Neural cell (in vitro differentiated cells): Measurements from ENCODE around the gene FARP1. TPM values are rescaled to one million over a fixed set of nuclear protein-coding genes. Genes with fewer than 3 reads are reported as not detected.

ENCODE experiments used
- H2AFZ ChIP-seq: fragments of 200-600, 300-800 bp; sonication (generic), shearing (Covaris generic); 2 replicates; pipeline ENCODE4 v1.6.0; 2014; ENCODE audit warnings: low read depth, mild to moderate bottlenecking, antibody characterized with exemption, low read length, moderate library complexity
- H3F3A ChIP-seq: fragments of 200-600 bp; shearing (Covaris generic); 2 replicates; pipeline ENCODE4 v1.6.1; 2016; ENCODE audit warnings: mild to moderate bottlenecking, moderate library complexity, mixed read lengths, antibody characterized with exemption, low read length; ENCODE audit not compliant: insufficient read depth, poor library complexity, severe bottlenecking
- H3K27ac ChIP-seq: fragments of 200-600, 300-800 bp; sonication (generic), shearing (Covaris generic); 2 replicates; pipeline ENCODE4 v1.5.1; 2014; ENCODE audit warnings: mild to moderate bottlenecking, low read length, moderate library complexity
- H3K27me3 ChIP-seq: fragments of 300-800, 200-600 bp; sonication (generic), shearing (Covaris generic); 2 replicates; pipeline ENCODE4 v1.6.0; 2014; ENCODE audit warnings: mild to moderate bottlenecking, low read depth, low read length, moderate library complexity; ENCODE audit not compliant: insufficient read depth
- H3K36me3 ChIP-seq: fragments of 300-800, 200-600 bp; sonication (generic), shearing (Covaris generic); 2 replicates; pipeline ENCODE4 v1.5.1; 2014; ENCODE audit warnings: mild to moderate bottlenecking, antibody characterized with exemption, low read length, moderate library complexity; ENCODE audit not compliant: insufficient read depth
- H3K4me2 ChIP-seq: fragments of 300-800, 200-600 bp; sonication (generic), shearing (Covaris generic); 2 replicates; pipeline ENCODE4 v1.6.0; 2014; ENCODE audit warnings: mild to moderate bottlenecking, low read length
- H3K4me3 ChIP-seq: fragments of 300-800, 200-600 bp; sonication (generic), shearing (Covaris generic); 2 replicates; pipeline ENCODE4 v1.5.1; 2014; ENCODE audit warnings: mild to moderate bottlenecking, low read length, moderate library complexity
- H3K79me2 ChIP-seq: fragments of 200-600 bp; shearing (Covaris generic); replicated peaks from 2 replicates; pipeline ENCODE4 v1.6.0; 2014; ENCODE audit warnings: mild to moderate bottlenecking, low read length, moderate library complexity; ENCODE audit not compliant: insufficient read depth
- H3K9ac ChIP-seq: fragments of 300-800, 200-600 bp; sonication (generic), shearing (Covaris generic); 2 replicates; pipeline ENCODE4 v1.6.1; 2016; ENCODE audit warnings: mild to moderate bottlenecking, low read length, mixed read lengths
- H3K9me2 ChIP-seq: fragments of 200-600 bp; shearing (Covaris generic); 2 replicates; pipeline ENCODE4 v1.6.1; 2016; ENCODE audit warnings: mild to moderate bottlenecking, low read length, mixed read lengths; ENCODE audit not compliant: insufficient read depth
- H3K9me3 ChIP-seq: fragments of 200-600, 300-800 bp; sonication (generic), shearing (Covaris generic); 2 replicates; pipeline ENCODE4 v1.6.1; 2016; ENCODE audit warnings: mild to moderate bottlenecking, mixed run types, low read length, moderate library complexity, mixed read lengths
- H4K20me1 ChIP-seq: fragments of 200-600 bp; shearing (Covaris generic); 2 replicates; pipeline ENCODE4 v1.6.1; 2016; ENCODE audit warnings: mild to moderate bottlenecking, mixed run types; ENCODE audit not compliant: insufficient read depth
- CTCF ChIP-seq: fragments of 450-650 bp; IDR thresholded peaks from 2 replicates; pipeline ENCODE4 v1.5.1; 2014; ENCODE audit warnings: antibody characterized with exemption, mild to moderate bottlenecking, moderate library complexity; ENCODE audit not compliant: poor library complexity, severe bottlenecking
- EP300 ChIP-seq: fragments of 450-650 bp; conservative IDR thresholded peaks from 2 replicates; pipeline ENCODE4 v1.6.1; 2014; ENCODE audit warnings: antibody characterized with exemption, mild to moderate bottlenecking, moderate library complexity; ENCODE audit not compliant: poor library complexity, severe bottlenecking
- EZH2 ChIP-seq: fragments of 200-600, 300-800 bp; shearing (Covaris generic), sonication (generic); IDR thresholded peaks from 2 replicates; pipeline ENCODE4 v1.6.1; 2014; ENCODE audit warnings: antibody characterized with exemption, low read length, borderline replicate concordance, mild to moderate bottlenecking; ENCODE audit not compliant: insufficient read depth, poor library complexity, severe bottlenecking
- MXI1 ChIP-seq: fragments of 450-650 bp; conservative IDR thresholded peaks from 2 replicates; pipeline ENCODE4 v1.6.1; 2014; ENCODE audit warnings: antibody characterized with exemption, mild to moderate bottlenecking; ENCODE audit not compliant: poor library complexity, severe bottlenecking
- POLR2AphosphoS5 ChIP-seq: IDR thresholded peaks from 2 replicates; pipeline ENCODE4 v1.6.1; 2012
- RAD21 ChIP-seq: fragments of 450-650 bp; conservative IDR thresholded peaks from 2 replicates; pipeline ENCODE4 v1.6.1; 2014; ENCODE audit warnings: antibody characterized with exemption, mild to moderate bottlenecking, moderate library complexity
- REST ChIP-seq: IDR thresholded peaks from 2 replicates; pipeline ENCODE4 v1.6.1; 2012; ENCODE audit warnings: borderline replicate concordance
- SMC3 ChIP-seq: fragments of 450-650 bp; conservative IDR thresholded peaks from 2 replicates; pipeline ENCODE4 v1.6.1; 2014; ENCODE audit warnings: antibody characterized with exemption, mild to moderate bottlenecking, moderate library complexity; ENCODE audit not compliant: poor library complexity
- TAF1 ChIP-seq: IDR thresholded peaks from 2 replicates; pipeline ENCODE4 v1.6.1; 2012; ENCODE audit warnings: low read depth
- polyA plus RNA-seq: library from polyadenylated mRNA; depleted of rRNA; stranded (reverse); fragments of >200 nt; gene quantifications from 2 replicates; pipeline ENCODE4 v1.2.3, GENCODE V29; 2014

FARP1 gene
- polyA plus RNA-seq, 1 donor from 2014 or later, result 19.7 TPM

- Histone ChIP-seq H4K20me1 (no peaks in the 10 kb centered on the region), H3F3A (no peaks in the 10 kb centered on the region), H2AFZ (no peak overlapping the region), H3K79me2 (no peaks in the 10 kb centered on the region), H3K4me3 (no peak overlapping the region), H3K36me3 (no peaks in the 10 kb centered on the region), H3K4me2 (no peak overlapping the region), H3K9me2 (no peaks in the 10 kb centered on the region), H3K27me3 (no peaks in the 10 kb centered on the region), H3K9ac (no peak overlapping the region), H3K27ac (no peak overlapping the region), H3K9me3 (no peaks in the 10 kb centered on the region)
- TF ChIP-seq MXI1, result no peak
- TF ChIP-seq POLR2AphosphoS5, result no peak
- no peak for TF ChIP-seq SMC3
- no peak for TF ChIP-seq REST
- TF ChIP-seq EP300, result no peak
- TF ChIP-seq TAF1, result no peak
- TF ChIP-seq EZH2, result no peak
- no peak for TF ChIP-seq RAD21
- TF ChIP-seq CTCF, result no peak
These were observed 330.4 kb downstream of the FARP1 start for GRCh38 chr13:98473135-98473787.

GRCh38 chr13:98473788-98474144 lies 330.9 kb downstream of the FARP1 start:
- Histone ChIP-seq H3K9me3 (no peaks in the 10 kb centered on the region), H3K79me2 (no peaks in the 10 kb centered on the region), H3F3A (no peaks in the 10 kb centered on the region), H3K4me2 (no peak overlapping the region), H4K20me1 (no peaks in the 10 kb centered on the region), H3K36me3 (no peaks in the 10 kb centered on the region), H3K9me2 (no peaks in the 10 kb centered on the region), H3K4me3 (no peak overlapping the region), H3K27me3 (no peaks in the 10 kb centered on the region), H3K9ac (no peak overlapping the region), H3K27ac (no peak overlapping the region), H2AFZ (no peak overlapping the region)
- no peak for TF ChIP-seq RAD21
- no peak for TF ChIP-seq REST
- no peak for TF ChIP-seq POLR2AphosphoS5
- TF ChIP-seq MXI1, result no peak
- TF ChIP-seq EZH2, result no peak
- TF ChIP-seq CTCF, result no peak
- no peak for TF ChIP-seq SMC3
- TF ChIP-seq EP300, result no peak
- no peak for TF ChIP-seq TAF1
